Hepatocyte (in vitro differentiated cells): ENCODE data around the gene CST7.

Experiments used
- EZH2 ChIP-seq: fragments of 200-600 bp; sonication (generic); IDR thresholded peaks from 2 replicates; pipeline ENCODE4 v1.6.1; 2016; ENCODE audit warnings: antibody characterized with exemption, mild to moderate bottlenecking, borderline replicate concordance
- EZH2phosphoT487 ChIP-seq: fragments of 200-600 bp; sonication (generic); IDR thresholded peaks from one replicate; pipeline ENCODE4 v1.6.1; 2018; ENCODE audit warnings: antibody characterized with exemption, mild to moderate bottlenecking, low read depth, moderate library complexity; ENCODE audit not compliant: unreplicated experiment, severe bottlenecking
- TF ChIP-seq, protein P1 (sequence below): fragments of 200-600 bp; sonication (generic); IDR thresholded peaks from 2 replicates; pipeline ENCODE4 v1.5.1; 2016; ENCODE audit warnings: antibody characterized with exemption, mild to moderate bottlenecking; ENCODE audit not compliant: poor library complexity

DNA sequence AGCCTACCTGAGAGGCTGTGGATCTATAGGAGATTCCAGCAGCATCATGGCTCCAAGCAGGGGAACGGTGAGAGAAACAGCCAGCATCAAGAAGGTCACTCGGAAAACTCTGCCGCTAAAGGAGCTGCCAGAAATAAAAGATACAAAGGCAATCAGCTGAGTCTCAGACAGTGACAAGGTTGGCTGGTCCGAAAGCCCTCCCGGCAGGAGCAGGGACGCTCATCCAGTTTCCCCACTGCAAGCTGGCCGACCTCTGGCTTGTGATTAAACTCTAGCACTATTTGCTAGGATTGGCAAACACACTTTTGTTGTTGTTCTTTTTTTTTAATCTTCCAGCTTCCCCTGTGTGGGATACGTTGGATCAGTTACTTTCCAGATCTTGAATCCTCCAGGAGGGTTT is 34.8 kb downstream of the CST7 start:
- TF ChIP-seq EZH2phosphoT487 (no peak), EZH2 (no peak)
- TF ChIP-seq, protein P1, sequence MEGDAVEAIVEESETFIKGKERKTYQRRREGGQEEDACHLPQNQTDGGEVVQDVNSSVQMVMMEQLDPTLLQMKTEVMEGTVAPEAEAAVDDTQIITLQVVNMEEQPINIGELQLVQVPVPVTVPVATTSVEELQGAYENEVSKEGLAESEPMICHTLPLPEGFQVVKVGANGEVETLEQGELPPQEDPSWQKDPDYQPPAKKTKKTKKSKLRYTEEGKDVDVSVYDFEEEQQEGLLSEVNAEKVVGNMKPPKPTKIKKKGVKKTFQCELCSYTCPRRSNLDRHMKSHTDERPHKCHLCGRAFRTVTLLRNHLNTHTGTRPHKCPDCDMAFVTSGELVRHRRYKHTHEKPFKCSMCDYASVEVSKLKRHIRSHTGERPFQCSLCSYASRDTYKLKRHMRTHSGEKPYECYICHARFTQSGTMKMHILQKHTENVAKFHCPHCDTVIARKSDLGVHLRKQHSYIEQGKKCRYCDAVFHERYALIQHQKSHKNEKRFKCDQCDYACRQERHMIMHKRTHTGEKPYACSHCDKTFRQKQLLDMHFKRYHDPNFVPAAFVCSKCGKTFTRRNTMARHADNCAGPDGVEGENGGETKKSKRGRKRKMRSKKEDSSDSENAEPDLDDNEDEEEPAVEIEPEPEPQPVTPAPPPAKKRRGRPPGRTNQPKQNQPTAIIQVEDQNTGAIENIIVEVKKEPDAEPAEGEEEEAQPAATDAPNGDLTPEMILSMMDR = no peak
